HL-60 (cell line): ENCODE results near the gene CTBP2.

Experiments used
- DNase-seq, 2 experiments: peaks; one replicate each; pipeline ENCODE4 v3.0.0-alpha.2; 2010 to 2020; ENCODE audit warnings: low read depth in 1 of 2, low spot score in 1 of 2
- H3K27ac ChIP-seq: fragments of 250-450 bp; sonication (Bioruptor Pico); replicated peaks from 2 replicates; pipeline ENCODE4 v1.5.1; 2020; ENCODE audit warnings: mild to moderate bottlenecking, moderate library complexity
- H3K27me3 ChIP-seq: fragments of 250-450 bp; sonication (Bioruptor Pico); 2 replicates; pipeline ENCODE4 v1.5.1; 2021; ENCODE audit warnings: mild to moderate bottlenecking, moderate library complexity; ENCODE audit not compliant: insufficient read depth, poor library complexity, severe bottlenecking
- H3K4me3 ChIP-seq: replicated peaks from 2 replicates; pipeline ENCODE4 v1.5.1; 2011; ENCODE audit warnings: mild to moderate bottlenecking, control low read depth, low read length; ENCODE audit not compliant: insufficient read depth
- GABPA ChIP-seq: IDR thresholded peaks from 2 replicates; pipeline ENCODE4 v1.6.1; 2012; ENCODE audit warnings: low read depth
- POLR2AphosphoS5 ChIP-seq: IDR thresholded peaks from 2 replicates; pipeline ENCODE4 v1.6.1; 2012; ENCODE audit warnings: low read depth
- SPI1 ChIP-seq: IDR thresholded peaks from 2 replicates; pipeline ENCODE4 v1.6.1; 2012; ENCODE audit warnings: low read depth, mild to moderate bottlenecking, borderline replicate concordance
- TF ChIP-seq, protein P1 (sequence below): IDR thresholded peaks from one replicate; pipeline ENCODE4 v1.5.1; 2011; ENCODE audit warnings: low read length, control low read depth, inconsistent platforms; ENCODE audit not compliant: insufficient read depth
- TF ChIP-seq, protein P2 (sequence below): IDR thresholded peaks from 2 replicates; pipeline ENCODE4 v1.6.1; 2012; ENCODE audit warnings: low read depth; ENCODE audit not compliant: insufficient replicate concordance

The CTBP2 gene

DNA sequence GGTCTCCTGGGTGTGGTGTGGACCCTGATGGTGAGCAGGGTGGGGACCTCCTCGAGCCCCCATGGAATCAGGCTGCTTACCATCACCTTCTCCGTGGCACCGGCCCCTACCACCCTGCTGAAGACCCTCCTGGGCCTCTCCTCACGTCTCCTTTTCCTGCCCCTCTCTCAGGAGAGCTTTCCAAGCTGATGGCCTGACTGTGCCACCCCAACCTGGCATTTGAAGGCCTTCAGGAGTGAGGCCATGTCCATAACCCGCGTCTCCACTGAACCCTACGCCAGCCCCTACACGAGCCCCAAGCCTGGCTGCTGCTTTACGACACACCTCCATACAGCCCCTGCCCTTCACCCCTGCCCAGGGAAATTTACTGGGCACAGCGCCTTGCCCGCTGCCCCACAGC, 163.1 kb downstream of the CTBP2 start:
- H3K27ac ChIP-seq, result no peak overlapping the region
- DNase-seq, result no peak
- TF ChIP-seq, protein P1, sequence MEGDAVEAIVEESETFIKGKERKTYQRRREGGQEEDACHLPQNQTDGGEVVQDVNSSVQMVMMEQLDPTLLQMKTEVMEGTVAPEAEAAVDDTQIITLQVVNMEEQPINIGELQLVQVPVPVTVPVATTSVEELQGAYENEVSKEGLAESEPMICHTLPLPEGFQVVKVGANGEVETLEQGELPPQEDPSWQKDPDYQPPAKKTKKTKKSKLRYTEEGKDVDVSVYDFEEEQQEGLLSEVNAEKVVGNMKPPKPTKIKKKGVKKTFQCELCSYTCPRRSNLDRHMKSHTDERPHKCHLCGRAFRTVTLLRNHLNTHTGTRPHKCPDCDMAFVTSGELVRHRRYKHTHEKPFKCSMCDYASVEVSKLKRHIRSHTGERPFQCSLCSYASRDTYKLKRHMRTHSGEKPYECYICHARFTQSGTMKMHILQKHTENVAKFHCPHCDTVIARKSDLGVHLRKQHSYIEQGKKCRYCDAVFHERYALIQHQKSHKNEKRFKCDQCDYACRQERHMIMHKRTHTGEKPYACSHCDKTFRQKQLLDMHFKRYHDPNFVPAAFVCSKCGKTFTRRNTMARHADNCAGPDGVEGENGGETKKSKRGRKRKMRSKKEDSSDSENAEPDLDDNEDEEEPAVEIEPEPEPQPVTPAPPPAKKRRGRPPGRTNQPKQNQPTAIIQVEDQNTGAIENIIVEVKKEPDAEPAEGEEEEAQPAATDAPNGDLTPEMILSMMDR, result no peak
- TF ChIP-seq POLR2AphosphoS5 (no peak), SPI1 (no peak), GABPA (no peak)
- TF ChIP-seq, protein P2, sequence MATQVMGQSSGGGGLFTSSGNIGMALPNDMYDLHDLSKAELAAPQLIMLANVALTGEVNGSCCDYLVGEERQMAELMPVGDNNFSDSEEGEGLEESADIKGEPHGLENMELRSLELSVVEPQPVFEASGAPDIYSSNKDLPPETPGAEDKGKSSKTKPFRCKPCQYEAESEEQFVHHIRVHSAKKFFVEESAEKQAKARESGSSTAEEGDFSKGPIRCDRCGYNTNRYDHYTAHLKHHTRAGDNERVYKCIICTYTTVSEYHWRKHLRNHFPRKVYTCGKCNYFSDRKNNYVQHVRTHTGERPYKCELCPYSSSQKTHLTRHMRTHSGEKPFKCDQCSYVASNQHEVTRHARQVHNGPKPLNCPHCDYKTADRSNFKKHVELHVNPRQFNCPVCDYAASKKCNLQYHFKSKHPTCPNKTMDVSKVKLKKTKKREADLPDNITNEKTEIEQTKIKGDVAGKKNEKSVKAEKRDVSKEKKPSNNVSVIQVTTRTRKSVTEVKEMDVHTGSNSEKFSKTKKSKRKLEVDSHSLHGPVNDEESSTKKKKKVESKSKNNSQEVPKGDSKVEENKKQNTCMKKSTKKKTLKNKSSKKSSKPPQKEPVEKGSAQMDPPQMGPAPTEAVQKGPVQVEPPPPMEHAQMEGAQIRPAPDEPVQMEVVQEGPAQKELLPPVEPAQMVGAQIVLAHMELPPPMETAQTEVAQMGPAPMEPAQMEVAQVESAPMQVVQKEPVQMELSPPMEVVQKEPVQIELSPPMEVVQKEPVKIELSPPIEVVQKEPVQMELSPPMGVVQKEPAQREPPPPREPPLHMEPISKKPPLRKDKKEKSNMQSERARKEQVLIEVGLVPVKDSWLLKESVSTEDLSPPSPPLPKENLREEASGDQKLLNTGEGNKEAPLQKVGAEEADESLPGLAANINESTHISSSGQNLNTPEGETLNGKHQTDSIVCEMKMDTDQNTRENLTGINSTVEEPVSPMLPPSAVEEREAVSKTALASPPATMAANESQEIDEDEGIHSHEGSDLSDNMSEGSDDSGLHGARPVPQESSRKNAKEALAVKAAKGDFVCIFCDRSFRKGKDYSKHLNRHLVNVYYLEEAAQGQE, result no peak
- H3K4me3 ChIP-seq, result no peak overlapping the region
- no peaks in the 10 kb centered on the region for H3K27me3 ChIP-seq

DNA sequence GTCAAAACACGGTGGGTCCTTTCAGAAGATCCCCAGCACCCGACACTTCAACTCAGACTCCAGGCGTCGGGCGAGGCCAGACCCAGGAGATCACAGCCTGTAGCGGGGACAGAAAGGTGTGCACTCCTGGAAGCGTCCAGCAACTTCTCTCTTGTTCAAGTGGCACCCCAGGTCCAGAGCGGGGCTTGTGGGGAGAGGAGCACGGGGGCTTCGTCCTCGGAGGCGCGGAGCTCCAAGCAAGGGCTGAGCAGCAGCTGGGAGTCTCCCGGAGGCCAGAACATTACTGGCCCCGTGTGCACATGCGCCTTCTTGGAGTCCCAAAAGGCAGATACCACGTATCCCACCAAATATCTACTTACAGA, 163.5 kb downstream of the CTBP2 start:
- H3K27ac ChIP-seq, result no peak overlapping the region
- H3K27me3 ChIP-seq, result no peaks in the 10 kb centered on the region
- DNase-seq, result no peak
- no peak overlapping the region for H3K4me3 ChIP-seq
- TF ChIP-seq POLR2AphosphoS5 (peak; percentile 9; the same call in 1 of the 2 replicates), SPI1 (no peak)
- TF ChIP-seq, protein P1, result no peak
- TF ChIP-seq, protein P2, result no peak

DNA sequence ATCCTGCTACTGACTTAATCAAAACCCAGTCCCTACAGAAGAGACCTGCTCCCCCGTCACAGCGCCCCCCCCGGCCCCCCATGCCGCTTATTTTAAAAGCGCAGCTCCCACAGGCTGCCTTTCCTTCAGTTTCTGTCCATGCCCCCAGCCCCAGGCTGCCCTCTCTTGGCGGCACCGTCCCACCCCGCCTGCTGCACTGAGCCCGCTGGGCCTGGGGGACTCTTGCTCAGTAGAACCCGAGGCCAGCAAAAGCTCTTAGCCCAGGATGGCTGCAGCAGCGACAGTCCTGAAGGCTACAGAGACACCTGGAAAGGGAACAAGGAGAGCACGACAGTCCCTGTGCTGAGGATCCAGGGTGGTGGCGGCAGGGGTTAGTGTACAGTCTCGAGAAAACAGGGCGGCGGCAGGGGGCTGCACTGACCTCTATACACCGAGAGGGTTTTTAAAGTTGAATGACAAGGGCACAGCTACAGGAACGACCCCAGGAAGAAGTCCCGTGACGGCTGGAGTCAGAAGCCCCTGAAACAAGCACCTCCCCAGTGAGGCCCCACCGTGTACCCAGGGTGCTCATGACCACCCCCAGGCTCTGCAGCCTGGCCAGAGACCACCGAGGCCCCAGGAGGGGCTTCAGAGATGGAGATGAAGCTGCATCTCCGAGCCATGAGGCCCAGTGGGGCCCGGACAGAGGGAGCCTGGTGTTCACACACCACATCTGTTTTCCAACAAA, 164.1 kb downstream of the CTBP2 start:
- TF ChIP-seq GABPA (no peak), SPI1 (no peak), POLR2AphosphoS5 (no peak)
- TF ChIP-seq, protein P2, result no peak
- TF ChIP-seq, protein P1, result no peak
- no peak for DNase-seq
- H3K27ac ChIP-seq, result no peak overlapping the region
- H3K27me3 ChIP-seq, result no peaks in the 10 kb centered on the region
- no peak overlapping the region for H3K4me3 ChIP-seq
